NCI-H2171 treated with DMSO at 0.1 percent for 48 hours (cell line): ENCODE data around the gene TMPO.
"Not testable (repeated sequence)": the region's sequence is repeated elsewhere in the genome, so short reads cannot be mapped to it uniquely, and the experiment has no call there.

Experiments
- DNase-seq: peaks from one replicate; lab custom pipeline; 2025; lab: John Stamatoyannopoulos, UW

Gene TMPO

GRCh38 chr12:98578821-98579220 lies 63.4 kb downstream of the TMPO start:
- DNase-seq = peak; percentile 6

- DNase-seq = no peak
These were observed 64.0 kb downstream of the TMPO start for GRCh38 chr12:98579347-98579746.

- no peak for DNase-seq
These were observed 64.4 kb downstream of the TMPO start for GRCh38 chr12:98579835-98580234.

GRCh38 chr12:98580695-98581094 lies 65.3 kb downstream of the TMPO start:
- DNase-seq = no peak

GRCh38 chr12:98581101-98581500 lies 65.7 kb downstream of the TMPO start:
- DNase-seq = no peak

- DNase-seq = no peak
These were observed 66.7 kb downstream of the TMPO start for GRCh38 chr12:98582093-98582492.

- DNase-seq = peak; percentile 98
These were observed 71.7 kb downstream of the TMPO start for GRCh38 chr12:98587084-98587483.

- DNase-seq = no peak
These were observed 75.8 kb downstream of the TMPO start for GRCh38 chr12:98591209-98591608.

GRCh38 chr12:98592825-98593322 lies 77.5 kb downstream of the TMPO start:
- DNase-seq = no peak

GRCh38 chr12:98593351-98594049 lies 78.1 kb downstream of the TMPO start, which contains the start of gene SLC25A3:
Gene SLC25A3, plus strand, starts transcription at chr12:98593686. Its CDS starts 293 bp downstream, at chr12:98593979.
- DNase-seq = peak; percentile 97

- DNase-seq = no peak
These were observed 78.9 kb downstream of the TMPO start for GRCh38 chr12:98594050-98594835.

- DNase-seq = no peak
These were observed 80.0 kb downstream of the TMPO start for GRCh38 chr12:98595243-98595988.

- DNase-seq = not testable (repeated sequence)
These were observed 81.9 kb downstream of the TMPO start for GRCh38 chr12:98597313-98597712.
